ENCODE results near the gene CUZD1. TPM values are rescaled to one million over a fixed set of nuclear protein-coding genes. Genes with fewer than 3 reads are reported as not detected.

CUZD1 gene
- total and polyA plus RNA-seq, 2 of the 13 experiments (the other 11 are each of a cell fraction or from before 2014, with no cell fraction given): 0.22 to 0.29 TPM

DNA sequence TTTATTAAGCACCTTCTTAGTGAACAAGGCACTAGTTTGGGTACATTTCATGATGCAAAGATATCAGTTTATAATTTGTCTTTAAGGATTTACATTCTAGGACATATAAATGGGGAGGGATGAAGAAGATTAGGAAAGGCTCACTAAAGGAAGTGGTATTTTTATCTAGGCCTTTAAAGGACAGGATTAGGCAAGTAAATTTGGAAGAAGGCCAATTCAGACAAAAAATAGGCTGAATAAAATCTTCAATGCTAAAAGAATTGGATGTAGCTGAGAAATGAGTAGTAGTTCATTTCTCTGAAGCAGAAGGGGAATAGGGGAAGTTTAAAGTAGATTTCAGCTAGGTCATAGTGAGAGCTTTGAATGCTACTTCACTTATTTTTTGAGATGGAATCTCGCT lies 38.5 kb upstream of the CUZD1 start (continued):
- TF ChIP-seq, protein P1, sequence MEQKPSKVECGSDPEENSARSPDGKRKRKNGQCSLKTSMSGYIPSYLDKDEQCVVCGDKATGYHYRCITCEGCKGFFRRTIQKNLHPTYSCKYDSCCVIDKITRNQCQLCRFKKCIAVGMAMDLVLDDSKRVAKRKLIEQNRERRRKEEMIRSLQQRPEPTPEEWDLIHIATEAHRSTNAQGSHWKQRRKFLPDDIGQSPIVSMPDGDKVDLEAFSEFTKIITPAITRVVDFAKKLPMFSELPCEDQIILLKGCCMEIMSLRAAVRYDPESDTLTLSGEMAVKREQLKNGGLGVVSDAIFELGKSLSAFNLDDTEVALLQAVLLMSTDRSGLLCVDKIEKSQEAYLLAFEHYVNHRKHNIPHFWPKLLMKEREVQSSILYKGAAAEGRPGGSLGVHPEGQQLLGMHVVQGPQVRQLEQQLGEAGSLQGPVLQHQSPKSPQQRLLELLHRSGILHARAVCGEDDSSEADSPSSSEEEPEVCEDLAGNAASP (CRISPR knock-in tag; IDR thresholded peaks at IDR 0.05; ENCODE audit: borderline replicate concordance): no peak
- TF ChIP-seq RNF2 (conservative IDR thresholded peaks at IDR 0.05; ENCODE audit: low read depth): no peak
- no peak for TF ChIP-seq REXO4 (CRISPR knock-in tag; IDR thresholded peaks at IDR 0.05; ENCODE audit: borderline replicate concordance)
- no peak for TF ChIP-seq CREM (IDR thresholded peaks at IDR 0.05)
- TF ChIP-seq CREM (CRISPR knock-in tag; IDR thresholded peaks at IDR 0.05): no peak
- no peak for TF ChIP-seq ZNF564 (CRISPR knock-in tag; IDR thresholded peaks at IDR 0.05)
- TF ChIP-seq ZNF10 (CRISPR knock-in tag; IDR thresholded peaks at IDR 0.05; ENCODE audit: borderline replicate concordance, low read depth): no peak

- ATAC-seq (no peak), DNase-seq (ENCODE audit: low spot score) (no peak), FAIRE-seq (no peak)
- Histone ChIP-seq H3K9me3 (ENCODE audit: low read length) (no peaks in the 10 kb centered on the region), H3K27me3 (ENCODE audit: control insufficient read depth in 1 of 2, insufficient read depth in 2 of 2, low read length in 2 of 2) (no peaks in the 10 kb centered on the region; a peak in 2 of 5 replicates), H3K36me3 (replicated peaks in 1 of 2; ENCODE audit: control insufficient read depth in 1 of 2, insufficient read depth in 2 of 2, low read length in 2 of 2) (no peaks in the 10 kb centered on the region), H3K27ac (ENCODE audit: extremely low read length, insufficient read depth, low read length) (no peak overlapping the region), H2AFZ (ENCODE audit: low read length) (no peak overlapping the region), H4K20me1 (ENCODE audit: insufficient read depth, low read length) (no peaks in the 10 kb centered on the region), H3K4me3 (replicated peaks in 1 of 3; ENCODE audit: insufficient read depth in 1 of 3, low read depth in 2 of 3, low read length in 3 of 3) (no peak overlapping the region), H3K9ac (ENCODE audit: insufficient read depth, low read depth, low read length) (no peak overlapping the region), H3K4me1 (ENCODE audit: insufficient read depth, low read length) (peaks cover 22% of the 10 kb centered on the region), H3K4me2 (ENCODE audit: low read depth, low read length) (no peak overlapping the region), H3K79me2 (ENCODE audit: insufficient read depth, low read length) (peaks cover 4% of the 10 kb centered on the region)
- ChIA-PET CTCF (ENCODE audit: low intra/inter-chr PET ratio, low total read pairs) (no interaction called here), POLR2A (no interaction called here)
- intact Hi-C loops (cut with micrococcal nuclease; ENCODE audit: unreplicated experiment) (no loop called here), in situ Hi-C loops (cut with HindIII; ENCODE audit: extremely low pct_ligation_motif_present, low pct_unique_long_range_greater_than_20kb) (no loop called here)
- BruUV-seq (replicated peaks): no TSS peak
- TF ChIP-seq ZNF101 (CRISPR knock-in tag; IDR thresholded peaks at IDR 0.05; ENCODE audit: borderline replicate concordance, low read depth): no peak
- no peak for TF ChIP-seq MNT (IDR thresholded peaks at IDR 0.05)
- no peak for TF ChIP-seq ZNF609 (CRISPR knock-in tag; IDR thresholded peaks at IDR 0.05; ENCODE audit: borderline replicate concordance)
- no peak for TF ChIP-seq MBD4 (IDR thresholded peaks at IDR 0.05; ENCODE audit: borderline replicate concordance, low read length)
- TF ChIP-seq, protein P2, sequence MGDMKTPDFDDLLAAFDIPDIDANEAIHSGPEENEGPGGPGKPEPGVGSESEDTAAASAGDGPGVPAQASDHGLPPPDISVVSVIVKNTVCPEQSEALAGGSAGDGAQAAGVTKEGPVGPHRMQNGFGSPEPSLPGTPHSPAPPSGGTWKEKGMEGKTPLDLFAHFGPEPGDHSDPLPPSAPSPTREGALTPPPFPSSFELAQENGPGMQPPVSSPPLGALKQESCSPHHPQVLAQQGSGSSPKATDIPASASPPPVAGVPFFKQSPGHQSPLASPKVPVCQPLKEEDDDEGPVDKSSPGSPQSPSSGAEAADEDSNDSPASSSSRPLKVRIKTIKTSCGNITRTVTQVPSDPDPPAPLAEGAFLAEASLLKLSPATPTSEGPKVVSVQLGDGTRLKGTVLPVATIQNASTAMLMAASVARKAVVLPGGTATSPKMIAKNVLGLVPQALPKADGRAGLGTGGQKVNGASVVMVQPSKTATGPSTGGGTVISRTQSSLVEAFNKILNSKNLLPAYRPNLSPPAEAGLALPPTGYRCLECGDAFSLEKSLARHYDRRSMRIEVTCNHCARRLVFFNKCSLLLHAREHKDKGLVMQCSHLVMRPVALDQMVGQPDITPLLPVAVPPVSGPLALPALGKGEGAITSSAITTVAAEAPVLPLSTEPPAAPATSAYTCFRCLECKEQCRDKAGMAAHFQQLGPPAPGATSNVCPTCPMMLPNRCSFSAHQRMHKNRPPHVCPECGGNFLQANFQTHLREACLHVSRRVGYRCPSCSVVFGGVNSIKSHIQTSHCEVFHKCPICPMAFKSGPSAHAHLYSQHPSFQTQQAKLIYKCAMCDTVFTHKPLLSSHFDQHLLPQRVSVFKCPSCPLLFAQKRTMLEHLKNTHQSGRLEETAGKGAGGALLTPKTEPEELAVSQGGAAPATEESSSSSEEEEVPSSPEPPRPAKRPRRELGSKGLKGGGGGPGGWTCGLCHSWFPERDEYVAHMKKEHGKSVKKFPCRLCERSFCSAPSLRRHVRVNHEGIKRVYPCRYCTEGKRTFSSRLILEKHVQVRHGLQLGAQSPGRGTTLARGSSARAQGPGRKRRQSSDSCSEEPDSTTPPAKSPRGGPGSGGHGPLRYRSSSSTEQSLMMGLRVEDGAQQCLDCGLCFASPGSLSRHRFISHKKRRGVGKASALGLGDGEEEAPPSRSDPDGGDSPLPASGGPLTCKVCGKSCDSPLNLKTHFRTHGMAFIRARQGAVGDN (CRISPR knock-in tag; IDR thresholded peaks at IDR 0.05): no peak
These were observed 37.1 kb upstream of the CUZD1 start for GRCh38 chr10:122882766-122883165.
